HCT116 (cell line): ENCODE measurements around the gene KCNA3. TPM values are rescaled to one million over a fixed set of nuclear protein-coding genes. Genes with fewer than 3 reads are reported as not detected.

Experiments
- ATAC-seq: fragments of 200-7000 bp; cut with Tn5 transposase; 2 replicates; pipeline ENCODE4 v1.9.1; 2020; ENCODE audit warnings: mild to moderate bottlenecking, moderate library complexity
- BruUV-seq: library from RNA; stranded (reverse); fragments of 400-500 nt; replicated peaks from 2 replicates; lab custom pipeline; 2021; lab: Mats Ljungman, UMichigan
- CTCF ChIA-PET: fragments of 300-600 bp; sonication (Branson Sonifier 250); formaldehyde crosslinking; loops from one replicate; lab custom pipeline; 2021; ENCODE audit warnings: antibody characterized with exemption; lab: Charles Lee
- POLR2A ChIA-PET: fragments of 300-600, 350-600 bp; sonication (Branson Sonifier 250); formaldehyde crosslinking; loops from one replicate; lab custom pipeline; 2021; ENCODE audit warnings: antibody characterized with exemption; lab: Charles Lee
- RAD21 ChIA-PET, 2 experiments: fragments of 300-600 bp; sonication (Branson Sonifier 250); formaldehyde crosslinking; loops; one replicate each; lab custom pipeline; 2023; ENCODE audit warnings: low total read pairs in 2 of 2; ENCODE audit not compliant: uncharacterized antibody in 2 of 2, unreplicated experiment in 2 of 2, low non-redundant PET in 1 of 2; lab: Charles Lee
- DNase-seq: peaks from one replicate; pipeline ENCODE4 v3.0.0-alpha.2; 2010; ENCODE audit warnings: low read depth, low spot score
- H2AFZ ChIP-seq: fragments of 200-600 bp; shearing (Covaris generic), sonication (generic); 2 replicates; pipeline ENCODE4 v1.6.1; 2017; ENCODE audit warnings: low read depth, mixed run types, mixed read lengths, antibody characterized with exemption, low read length; ENCODE audit not compliant: poor library complexity, severe bottlenecking
- H3K27ac ChIP-seq: 2 replicates; pipeline ENCODE4 v1.5.1; 2012; ENCODE audit warnings: low read depth, low read length
- H3K27me3 ChIP-seq: fragments of 200-600 bp; sonication (generic); 2 replicates; pipeline ENCODE4 v1.6.1; 2016; ENCODE audit warnings: mixed run types, low read length, mixed read lengths; ENCODE audit not compliant: insufficient read depth
- H3K36me3 ChIP-seq, 2 experiments: fragments of 200-500 bp in 1 of 2; fragments of 200-600 bp in 1 of 2; sonication (Bioruptor generic) in 1 of 2; sonication (generic) in 1 of 2; 2 replicates each; pipeline versions ENCODE4 v1.5.1 to v1.6.1; 2014 to 2016; ENCODE audit warnings: low read length in 2 of 2, inconsistent platforms in 1 of 2, mixed read lengths in 1 of 2, mixed run types in 1 of 2; ENCODE audit not compliant: insufficient read depth in 2 of 2, control insufficient read depth in 1 of 2
- H3K4me1 ChIP-seq, 2 experiments: fragments of 200-600 bp in 1 of 2; sonication (generic) in 1 of 2; 2 replicates each; pipeline versions ENCODE4 v1.5.1 to v1.6.1; 2012 to 2017; ENCODE audit warnings: low read length in 2 of 2, inconsistent platforms in 1 of 2, mild to moderate bottlenecking in 1 of 2, mixed read lengths in 1 of 2, mixed run types in 1 of 2, moderate library complexity in 1 of 2; ENCODE audit not compliant: insufficient read depth in 2 of 2, control insufficient read depth in 1 of 2
- H3K4me2 ChIP-seq: fragments of 200-600 bp; sonication (generic); 2 replicates; pipeline ENCODE4 v1.6.1; 2017; ENCODE audit warnings: mixed run types, low read length, mixed read lengths
- H3K4me3 ChIP-seq, 2 experiments: fragments of 200-600 bp in 1 of 2; sonication (generic) in 1 of 2; replicated peaks in 1 of 2; 2 replicates each; pipeline ENCODE4 v1.5.1; 2011 to 2016; ENCODE audit warnings: low read length in 2 of 2, control low read depth in 1 of 2, low read depth in 1 of 2, mild to moderate bottlenecking in 1 of 2, mixed read lengths in 1 of 2, mixed run types in 1 of 2
- H3K79me2 ChIP-seq: fragments of 200-600 bp; sonication (generic); 2 replicates; pipeline ENCODE4 v1.6.1; 2017; ENCODE audit warnings: mild to moderate bottlenecking, mixed run types, low read length, moderate library complexity, mixed read lengths; ENCODE audit not compliant: insufficient read depth
- H3K9ac ChIP-seq: fragments of 200-600 bp; sonication (generic); 2 replicates; pipeline ENCODE4 v1.6.1; 2016; ENCODE audit warnings: low read length, mixed read lengths
- H3K9me2 ChIP-seq: fragments of 200-600 bp; sonication (generic), shearing (Covaris generic); 2 replicates; pipeline ENCODE4 v1.6.1; 2017; ENCODE audit warnings: mixed run types, mild to moderate bottlenecking, moderate library complexity; ENCODE audit not compliant: insufficient read depth
- H3K9me3 ChIP-seq, 2 experiments: fragments of 200-500 bp in 1 of 2; fragments of 200-600 bp in 1 of 2; sonication (Bioruptor generic) in 1 of 2; sonication (generic) in 1 of 2; 2 replicates each; pipeline ENCODE4 v1.6.1; 2014 to 2017; ENCODE audit warnings: low read length in 2 of 2, mixed read lengths in 2 of 2, inconsistent platforms in 1 of 2, low read depth in 1 of 2, mild to moderate bottlenecking in 1 of 2, mixed run types in 1 of 2, moderate library complexity in 1 of 2; ENCODE audit not compliant: control insufficient read depth in 1 of 2, insufficient read depth in 1 of 2
- H4K20me1 ChIP-seq: fragments of 200-600 bp; sonication (generic), shearing (Covaris generic); 2 replicates; pipeline ENCODE4 v1.6.1; 2017; ENCODE audit warnings: mixed run types, mild to moderate bottlenecking, moderate library complexity; ENCODE audit not compliant: insufficient read depth
- CTCF ChIP-seq, 3 experiments: fragments of 200-600 bp in 1 of 3; sonication (generic) in 1 of 3; IDR thresholded peaks in 2 of 3; conservative IDR thresholded peaks in 1 of 3; 2 replicates each; pipeline ENCODE4 v1.5.1; 2012 to 2017; ENCODE audit warnings: low read depth in 2 of 3, low read length in 2 of 3, antibody characterized with exemption in 1 of 3, borderline replicate concordance in 1 of 3, control low read depth in 1 of 3, mild to moderate bottlenecking in 1 of 3, mixed read lengths in 1 of 3, mixed run types in 1 of 3, moderate library complexity in 1 of 3; ENCODE audit not compliant: insufficient read depth in 1 of 3
- EZH2 ChIP-seq: fragments of 200-600 bp; sonication (generic); IDR thresholded peaks from 2 replicates; pipeline ENCODE4 v1.6.1; 2017; ENCODE audit warnings: antibody characterized with exemption, mixed run types
- EZH2phosphoT487 ChIP-seq: fragments of 200-600 bp; IDR thresholded peaks from 2 replicates; pipeline ENCODE4 v1.6.1; 2018; ENCODE audit warnings: antibody characterized with exemption, borderline replicate concordance
- POLR2A ChIP-seq: IDR thresholded peaks from 2 replicates; pipeline ENCODE4 v1.7.0; 2011; ENCODE audit warnings: borderline replicate concordance; ENCODE audit not compliant: insufficient read depth, insufficient read length; ENCODE audit errors: extremely low read depth
- RAD21 ChIP-seq: IDR thresholded peaks from 2 replicates; pipeline ENCODE4 v1.6.1; 2012; ENCODE audit warnings: low read depth, mild to moderate bottlenecking
- SIN3A ChIP-seq: IDR thresholded peaks from 2 replicates; pipeline ENCODE4 v1.6.1; 2012; ENCODE audit warnings: low read depth
- intact Hi-C: fragments of 100-400 bp; cut with micrococcal nuclease; formaldehyde crosslinking; loops from 2 replicates; pipeline ENCODE4 v1.10.0; 2022
- total RNA-seq: library from RNA; stranded (reverse); gene quantifications from one replicate; pipeline ENCODE4 v1.2.1, GENCODE V29; 2021; ENCODE audit not compliant: unreplicated experiment
- TF ChIP-seq, protein P1 (sequence below): IDR thresholded peaks from 2 replicates; pipeline ENCODE4 v1.6.1; 2012
- TF ChIP-seq, protein P2 (sequence below): IDR thresholded peaks from 2 replicates; pipeline ENCODE4 v1.6.1; 2012

The KCNA3 gene
- total RNA-seq, 1 experiment from 2014 or later, result 0.07 TPM

DNA sequence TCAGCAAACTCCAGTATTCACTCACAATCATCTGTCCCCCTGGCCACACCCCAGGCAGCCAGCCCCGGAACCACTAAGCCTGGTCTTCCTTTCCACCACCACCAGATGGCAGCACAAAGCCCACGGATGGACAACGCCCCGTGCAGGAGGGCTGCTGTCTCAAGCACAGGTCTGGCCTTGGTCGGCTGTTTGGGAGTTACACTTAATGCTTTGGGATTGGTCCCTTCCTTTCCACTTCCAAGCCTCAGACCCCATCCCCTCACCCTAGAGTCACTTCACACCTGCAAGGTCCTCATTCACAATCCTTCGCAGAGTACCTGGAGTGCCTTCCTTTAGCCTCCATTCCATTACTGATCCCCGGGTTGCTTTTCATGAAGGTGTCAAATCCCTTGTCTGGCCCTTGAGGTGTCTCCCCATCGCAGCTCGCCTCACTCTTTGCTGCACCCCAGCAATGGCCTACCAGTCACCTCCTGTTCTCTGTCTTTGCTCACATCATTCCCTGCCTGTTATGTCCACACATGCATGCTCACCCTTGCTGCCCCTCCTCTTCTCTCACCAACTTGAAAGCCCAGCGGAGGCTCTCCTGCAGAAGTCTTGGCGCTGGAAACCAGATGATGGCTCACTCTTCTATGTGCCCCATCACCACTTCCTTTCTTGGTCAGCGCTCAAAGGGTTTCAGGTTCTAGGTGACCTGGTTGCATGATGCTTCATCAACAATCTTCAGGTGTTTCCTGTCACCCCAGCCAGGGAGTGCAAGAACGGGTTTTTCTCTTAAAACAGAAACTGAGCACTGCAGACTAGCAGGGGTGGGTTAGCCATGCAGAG, 43.7 kb downstream of the KCNA3 start:
- ChIA-PET RAD21 (no interaction called here), CTCF (interaction anchor here (1.3 kb wide), 1 partner anchor 134 kb away, joined by 4 read pairs; no protein-coding TSS in a partner anchor), POLR2A (no interaction called here)
- H3K9ac ChIP-seq, result no peak overlapping the region
- H3K9me3 ChIP-seq, result no peaks in the 10 kb centered on the region
- H2AFZ ChIP-seq, result peak overlapping the region; percentile 37
- H3K4me2 ChIP-seq, result no peak overlapping the region
- DNase-seq (peak; percentile 43), ATAC-seq (peak; percentile 100)
- no TSS peak for BruUV-seq
- H3K9me2 ChIP-seq, result no peaks in the 10 kb centered on the region
- TF ChIP-seq CTCF (IDR thresholded peaks at IDR 0.05 in 2 of 3, conservative IDR thresholded peaks at IDR 0.05 in 1 of 3; ENCODE audit: borderline replicate concordance in 1 of 3, insufficient read depth in 1 of 3, low read depth in 2 of 3, low read length in 2 of 3) (peak; percentile 82 to 88 (median 85)), POLR2A (no peak), EZH2phosphoT487 (no peak), SIN3A (no peak), EZH2 (no peak), RAD21 (peak; percentile 67)
- TF ChIP-seq, protein P1, sequence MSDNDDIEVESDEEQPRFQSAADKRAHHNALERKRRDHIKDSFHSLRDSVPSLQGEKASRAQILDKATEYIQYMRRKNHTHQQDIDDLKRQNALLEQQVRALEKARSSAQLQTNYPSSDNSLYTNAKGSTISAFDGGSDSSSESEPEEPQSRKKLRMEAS, result no peak
- TF ChIP-seq, protein P2, sequence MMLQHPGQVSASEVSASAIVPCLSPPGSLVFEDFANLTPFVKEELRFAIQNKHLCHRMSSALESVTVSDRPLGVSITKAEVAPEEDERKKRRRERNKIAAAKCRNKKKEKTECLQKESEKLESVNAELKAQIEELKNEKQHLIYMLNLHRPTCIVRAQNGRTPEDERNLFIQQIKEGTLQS, result no peak
- intact Hi-C loops, result loop anchor here (1.0 to 5.0 kb wide), 4 partner anchors 51 to 361 kb away; no protein-coding TSS in a partner anchor
- H4K20me1 ChIP-seq, result no peaks in the 10 kb centered on the region
- peaks cover 24% of the 10 kb centered on the region for H3K27me3 ChIP-seq
- 0 out of 4 replicates have a peak, but pooled peaks cover 0 to 3% of the 10 kb centered on the region in 2 experiments for H3K4me1 ChIP-seq
- H3K27ac ChIP-seq, result no peak overlapping the region
- no peaks in the 10 kb centered on the region for H3K36me3 ChIP-seq
- H3K4me3 ChIP-seq, result no peak overlapping the region
- no peaks in the 10 kb centered on the region for H3K79me2 ChIP-seq
